ENCODE results near the gene OVAAL. TPM values are rescaled to one million over a fixed set of nuclear protein-coding genes. Genes with fewer than 3 reads are reported as not detected.

The OVAAL gene
- total RNA-seq, 1 experiment from 2014 or later = not detected

GRCh38 chr1:180566026-180566425 is 7.3 kb downstream of the OVAAL start:
- peaks cover 28% of the 10 kb centered on the region for H3K4me1 Mint-ChIP-seq (ENCODE audit: low read depth, unreplicated experiment)
- ChIA-PET POLR2A (no interaction called here), CTCF (no interaction called here)
- BruUV-seq (replicated peaks) = no TSS peak
- Histone ChIP-seq H3K27me3 (replicated peaks; ENCODE audit: control insufficient read depth, insufficient read depth, low read length) (no peaks in the 10 kb centered on the region), H3K4me1 (peaks cover 30% of the 10 kb centered on the region), H3K36me3 (ENCODE audit: control insufficient read depth, insufficient read depth, low read length) (no peaks in the 10 kb centered on the region), H3K9me3 (no peaks in the 10 kb centered on the region), H3K4me3 (ENCODE audit: low read depth, low read length) (no peak overlapping the region)
- peaks cover 10% of the 10 kb centered on the region for H3K9me3 Mint-ChIP-seq (ENCODE audit: unreplicated experiment)
- H3K36me3 Mint-ChIP-seq (ENCODE audit: insufficient read depth, unreplicated experiment) = no peaks in the 10 kb centered on the region
- no peak overlapping the region for H3K4me3 Mint-ChIP-seq (ENCODE audit: unreplicated experiment)
- no peak for TF ChIP-seq CTCF (IDR thresholded peaks at IDR 0.05; ENCODE audit: insufficient read depth in 1 of 2, low read depth in 1 of 2, low read length in 1 of 2, severe bottlenecking in 1 of 2, unreplicated experiment in 1 of 2)
- no peak overlapping the region for H3K27ac Mint-ChIP-seq (ENCODE audit: unreplicated experiment)
- intact Hi-C loops (cut with micrococcal nuclease; ENCODE audit: unreplicated experiment) = no loop called here
- H3K27me3 Mint-ChIP-seq (ENCODE audit: insufficient read depth, unreplicated experiment) = no peaks in the 10 kb centered on the region
- no peak for DNase-seq

DNA sequence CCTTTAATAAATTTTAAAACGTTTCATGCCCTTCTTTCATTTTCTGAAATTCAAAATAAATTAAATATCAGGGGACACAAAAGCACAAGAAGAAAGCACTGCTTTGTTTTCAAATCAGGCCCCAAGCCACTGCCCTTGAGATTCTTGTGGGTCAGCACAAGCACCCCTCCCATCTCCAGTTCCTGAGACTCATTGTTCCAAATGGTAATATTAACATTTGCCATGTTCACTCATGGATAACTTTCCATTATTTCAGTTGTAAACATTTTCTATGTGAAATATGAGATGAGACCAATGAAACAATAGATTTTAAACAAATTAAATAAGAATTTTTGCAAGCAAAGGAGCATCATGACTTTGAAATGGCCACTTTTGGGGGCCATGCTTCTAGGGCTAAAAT is 7.7 kb downstream of the OVAAL start:
- intact Hi-C loops (cut with micrococcal nuclease; ENCODE audit: unreplicated experiment) = no loop called here
- Mint-ChIP-seq H3K4me3 (ENCODE audit: unreplicated experiment) (no peak overlapping the region), H3K9me3 (ENCODE audit: unreplicated experiment) (peaks cover 10% of the 10 kb centered on the region), H3K36me3 (ENCODE audit: insufficient read depth, unreplicated experiment) (no peaks in the 10 kb centered on the region), H3K4me1 (ENCODE audit: low read depth, unreplicated experiment) (peaks cover 23% of the 10 kb centered on the region), H3K27me3 (ENCODE audit: insufficient read depth, unreplicated experiment) (no peaks in the 10 kb centered on the region), H3K27ac (ENCODE audit: unreplicated experiment) (no peak overlapping the region)
- ChIA-PET CTCF (no interaction called here), POLR2A (no interaction called here)
- BruUV-seq (replicated peaks) = no TSS peak
- no peaks in the 10 kb centered on the region for H3K36me3 ChIP-seq (ENCODE audit: control insufficient read depth, insufficient read depth, low read length)
- TF ChIP-seq CTCF (IDR thresholded peaks at IDR 0.05; ENCODE audit: insufficient read depth in 1 of 2, low read depth in 1 of 2, low read length in 1 of 2, severe bottlenecking in 1 of 2, unreplicated experiment in 1 of 2) = no peak
- no peaks in the 10 kb centered on the region for H3K9me3 ChIP-seq
- peaks cover 27% of the 10 kb centered on the region for H3K4me1 ChIP-seq
- H3K27me3 ChIP-seq (replicated peaks; ENCODE audit: control insufficient read depth, insufficient read depth, low read length) = no peaks in the 10 kb centered on the region
- no peak overlapping the region for H3K4me3 ChIP-seq (ENCODE audit: low read depth, low read length)
- no peak for DNase-seq

GRCh38 chr1:180567654-180568053 is 8.9 kb downstream of the OVAAL start:
- intact Hi-C loops (cut with micrococcal nuclease; ENCODE audit: unreplicated experiment) = no loop called here
- Mint-ChIP-seq H3K27ac (ENCODE audit: unreplicated experiment) (peak overlapping the region; percentile 64), H3K9me3 (ENCODE audit: unreplicated experiment) (peaks cover 10% of the 10 kb centered on the region), H3K4me3 (ENCODE audit: unreplicated experiment) (peak overlapping the region; percentile 41), H3K4me1 (ENCODE audit: low read depth, unreplicated experiment) (peaks cover 16% of the 10 kb centered on the region), H3K36me3 (ENCODE audit: insufficient read depth, unreplicated experiment) (no peaks in the 10 kb centered on the region), H3K27me3 (ENCODE audit: insufficient read depth, unreplicated experiment) (no peaks in the 10 kb centered on the region)
- peaks cover 19% of the 10 kb centered on the region for H3K4me1 ChIP-seq
- no peaks in the 10 kb centered on the region for H3K36me3 ChIP-seq (ENCODE audit: control insufficient read depth, insufficient read depth, low read length)
- ChIA-PET CTCF (no interaction called here), POLR2A (no interaction called here)
- BruUV-seq (replicated peaks) = no TSS peak
- no peak for TF ChIP-seq CTCF (IDR thresholded peaks at IDR 0.05; ENCODE audit: insufficient read depth in 1 of 2, low read depth in 1 of 2, low read length in 1 of 2, severe bottlenecking in 1 of 2, unreplicated experiment in 1 of 2)
- peak in 1 of 2 experiments; percentile 36 for DNase-seq
- no peaks in the 10 kb centered on the region for H3K27me3 ChIP-seq (replicated peaks; ENCODE audit: control insufficient read depth, insufficient read depth, low read length)
- no peaks in the 10 kb centered on the region for H3K9me3 ChIP-seq
- H3K4me3 ChIP-seq (ENCODE audit: low read depth, low read length) = no peak overlapping the region
